ENCODE data around the gene CMTM5.

GRCh38 chr14:23366426-23366921 is 10.4 kb upstream of the CMTM5 start:
- no peak for TF ChIP-seq POLR2A (IDR thresholded peaks at IDR 0.05)
- no peak for TF ChIP-seq POLR2AphosphoS5 (IDR thresholded peaks at IDR 0.05)

Data from spleen (tissue), 3 donors.